Mammary epithelial cell (primary cell): ENCODE results near the gene CMKLR1.

ENCODE experiments used
- CTCF ChIP-seq, 2 donors: IDR thresholded peaks in 1 of 2; conservative IDR thresholded peaks in 1 of 2; 2 replicates each; pipeline ENCODE4 v1.5.1; 2011 to 2012; ENCODE audit warnings: inconsistent platforms in 2 of 2, low read length in 2 of 2, mild to moderate bottlenecking in 2 of 2, control low read depth in 1 of 2, low read depth in 1 of 2; ENCODE audit not compliant: insufficient read depth in 1 of 2; ENCODE audit errors: extremely low read depth in 1 of 2
- EZH2 ChIP-seq: IDR thresholded peaks from 2 replicates; pipeline ENCODE4 v1.6.1; 2012; ENCODE audit warnings: low read length, inconsistent platforms, borderline replicate concordance

GRCh38 chr12:108270035-108270848, 68.9 kb downstream of the CMKLR1 start:
- TF ChIP-seq CTCF (conservative IDR thresholded peaks at IDR 0.05 in 1 of 2, IDR thresholded peaks at IDR 0.05 in 1 of 2; ENCODE audit: extremely low read depth in 1 of 2, insufficient read depth in 1 of 2, low read depth in 1 of 2, low read length in 2 of 2) (no peak), EZH2 (no peak)
